ENCODE measurements around the gene CFAP73. TPM values are rescaled to one million over a fixed set of nuclear protein-coding genes. Genes with fewer than 3 reads are reported as not detected.
A peak's percentile ranks its signal among the peaks of the same experiment; 100 is the strongest.

CFAP73 gene
- total RNA-seq, 1 donor from 2014 or later: 7.3 TPM

DNA sequence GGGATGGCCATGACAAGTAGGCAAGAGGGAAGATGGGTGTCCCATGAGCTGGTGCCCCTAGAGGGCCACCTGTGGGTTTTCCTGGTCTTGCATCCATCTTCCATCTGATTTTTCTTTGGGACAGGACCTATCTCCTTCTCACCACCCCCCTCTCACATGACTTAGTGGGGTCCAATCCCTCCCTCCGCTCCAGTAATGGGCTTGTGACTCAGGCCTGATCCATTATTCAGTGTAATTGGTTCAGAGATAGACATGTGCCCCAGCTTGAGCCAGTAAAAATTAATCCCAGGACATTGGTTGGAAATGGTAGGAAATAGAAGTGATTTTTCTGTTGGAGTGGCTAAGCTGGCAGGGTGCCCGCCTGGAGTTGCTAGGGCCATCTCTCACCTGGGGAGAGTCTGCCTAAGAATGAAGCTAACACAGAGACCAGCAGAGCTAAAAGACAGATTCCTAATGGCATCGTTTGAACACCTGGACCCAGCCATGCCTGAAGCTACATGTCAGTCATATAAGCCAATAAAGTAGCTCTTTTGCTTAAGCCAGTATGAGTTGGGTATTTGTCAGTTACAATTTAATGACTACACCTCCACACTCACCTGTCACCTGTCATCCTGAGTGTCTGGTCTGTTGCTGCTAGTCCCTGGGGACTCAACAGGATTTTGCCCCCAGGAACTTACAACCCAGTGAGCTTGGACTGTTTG is 28.7 kb upstream of the CFAP73 start:
- H3K9me3 ChIP-seq: peaks cover 5% of the 10 kb centered on the region
- H3K36me3 ChIP-seq: no peaks in the 10 kb centered on the region
- TF ChIP-seq, protein P1, sequence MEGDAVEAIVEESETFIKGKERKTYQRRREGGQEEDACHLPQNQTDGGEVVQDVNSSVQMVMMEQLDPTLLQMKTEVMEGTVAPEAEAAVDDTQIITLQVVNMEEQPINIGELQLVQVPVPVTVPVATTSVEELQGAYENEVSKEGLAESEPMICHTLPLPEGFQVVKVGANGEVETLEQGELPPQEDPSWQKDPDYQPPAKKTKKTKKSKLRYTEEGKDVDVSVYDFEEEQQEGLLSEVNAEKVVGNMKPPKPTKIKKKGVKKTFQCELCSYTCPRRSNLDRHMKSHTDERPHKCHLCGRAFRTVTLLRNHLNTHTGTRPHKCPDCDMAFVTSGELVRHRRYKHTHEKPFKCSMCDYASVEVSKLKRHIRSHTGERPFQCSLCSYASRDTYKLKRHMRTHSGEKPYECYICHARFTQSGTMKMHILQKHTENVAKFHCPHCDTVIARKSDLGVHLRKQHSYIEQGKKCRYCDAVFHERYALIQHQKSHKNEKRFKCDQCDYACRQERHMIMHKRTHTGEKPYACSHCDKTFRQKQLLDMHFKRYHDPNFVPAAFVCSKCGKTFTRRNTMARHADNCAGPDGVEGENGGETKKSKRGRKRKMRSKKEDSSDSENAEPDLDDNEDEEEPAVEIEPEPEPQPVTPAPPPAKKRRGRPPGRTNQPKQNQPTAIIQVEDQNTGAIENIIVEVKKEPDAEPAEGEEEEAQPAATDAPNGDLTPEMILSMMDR (IDR thresholded peaks at IDR 0.05): no peak
- no peaks in the 10 kb centered on the region for H3K4me1 ChIP-seq
- peaks cover 4% of the 10 kb centered on the region for H3K27me3 ChIP-seq (ENCODE audit: low read depth)
- no peak overlapping the region for H3K27ac ChIP-seq
- intact Hi-C loops (cut with DNase I): no loop called here
- DNase-seq (no peak), ATAC-seq (no peak)
- no peak overlapping the region for H3K4me3 ChIP-seq

DNA sequence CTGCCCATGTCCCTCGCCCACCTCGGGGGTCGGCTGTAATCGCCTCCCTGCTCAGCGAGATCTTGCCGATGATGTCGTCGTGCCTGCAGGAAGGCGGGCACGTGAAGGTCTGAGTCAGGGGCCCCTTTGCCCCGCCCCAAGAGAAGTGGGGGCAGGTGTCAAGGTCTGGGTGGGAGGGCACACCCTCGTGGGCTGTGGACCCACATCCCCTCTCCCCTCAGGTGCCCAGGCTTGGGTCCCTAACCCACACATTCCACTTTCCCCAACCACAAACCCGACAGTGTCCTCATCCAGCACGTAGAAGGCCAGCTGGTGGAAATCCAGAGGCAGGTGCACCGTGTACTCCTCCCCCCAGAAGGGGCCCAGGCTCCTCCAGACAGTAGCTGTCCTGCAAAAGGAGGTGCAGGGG is 21.7 kb upstream of the CFAP73 start:
- Histone ChIP-seq H3K4me3 (no peak overlapping the region), H3K27me3 (ENCODE audit: low read depth) (peaks cover 5% of the 10 kb centered on the region), H3K4me1 (no peaks in the 10 kb centered on the region), H3K27ac (no peak overlapping the region), H3K9me3 (peaks cover 4% of the 10 kb centered on the region), H3K36me3 (no peaks in the 10 kb centered on the region)
- TF ChIP-seq, protein P1 (IDR thresholded peaks at IDR 0.05): no peak
- DNase-seq: peak; percentile 15
- ATAC-seq: no peak
- intact Hi-C loops (cut with DNase I): no loop called here

DNA sequence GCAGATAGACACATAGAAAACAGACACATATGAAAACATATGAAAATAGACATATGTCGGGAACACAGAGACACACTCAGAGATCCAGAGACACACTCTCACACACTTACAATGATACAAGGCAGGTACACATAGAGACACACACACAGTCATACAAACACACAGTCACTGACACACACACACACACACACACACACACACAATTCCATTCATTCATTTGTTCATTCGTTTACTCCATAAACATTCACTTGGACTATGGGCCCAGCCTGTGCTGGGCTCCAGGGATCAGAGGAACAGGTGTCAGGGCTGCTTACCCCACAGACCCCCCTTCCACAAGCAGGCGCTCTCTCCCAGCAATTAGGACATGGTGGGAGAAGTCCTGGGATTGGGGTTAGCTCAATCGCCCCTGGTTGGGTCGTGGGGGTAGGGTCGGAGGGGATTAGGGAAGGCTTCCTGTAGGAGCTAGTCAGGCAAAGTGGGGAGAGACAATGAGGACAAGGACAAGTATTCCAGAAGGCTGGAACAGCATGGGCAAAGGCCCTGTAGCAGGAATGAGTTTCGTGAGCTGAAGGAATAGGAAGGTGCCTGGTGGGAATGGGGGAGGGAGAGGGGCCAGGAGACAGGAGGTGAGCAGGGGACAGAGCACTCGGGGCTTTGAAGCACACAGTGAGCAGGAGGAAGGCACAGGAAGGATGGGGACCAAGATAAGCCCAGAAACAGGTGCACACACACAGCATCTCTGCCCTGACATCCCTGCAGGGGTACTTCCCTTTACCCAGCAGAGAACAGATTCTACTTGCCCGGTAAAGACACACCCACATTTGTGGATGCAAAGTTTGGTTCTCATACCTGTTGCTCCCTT is 20.5 kb upstream of the CFAP73 start:
- Histone ChIP-seq H3K4me3 (no peak overlapping the region), H3K4me1 (no peaks in the 10 kb centered on the region), H3K36me3 (no peaks in the 10 kb centered on the region), H3K27ac (no peak overlapping the region), H3K27me3 (ENCODE audit: low read depth) (peaks cover 14% of the 10 kb centered on the region), H3K9me3 (no peaks in the 10 kb centered on the region)
- ATAC-seq (no peak), DNase-seq (peak; percentile 15)
- intact Hi-C loops (cut with DNase I): no loop called here
- TF ChIP-seq, protein P1 (IDR thresholded peaks at IDR 0.05): no peak

DNA sequence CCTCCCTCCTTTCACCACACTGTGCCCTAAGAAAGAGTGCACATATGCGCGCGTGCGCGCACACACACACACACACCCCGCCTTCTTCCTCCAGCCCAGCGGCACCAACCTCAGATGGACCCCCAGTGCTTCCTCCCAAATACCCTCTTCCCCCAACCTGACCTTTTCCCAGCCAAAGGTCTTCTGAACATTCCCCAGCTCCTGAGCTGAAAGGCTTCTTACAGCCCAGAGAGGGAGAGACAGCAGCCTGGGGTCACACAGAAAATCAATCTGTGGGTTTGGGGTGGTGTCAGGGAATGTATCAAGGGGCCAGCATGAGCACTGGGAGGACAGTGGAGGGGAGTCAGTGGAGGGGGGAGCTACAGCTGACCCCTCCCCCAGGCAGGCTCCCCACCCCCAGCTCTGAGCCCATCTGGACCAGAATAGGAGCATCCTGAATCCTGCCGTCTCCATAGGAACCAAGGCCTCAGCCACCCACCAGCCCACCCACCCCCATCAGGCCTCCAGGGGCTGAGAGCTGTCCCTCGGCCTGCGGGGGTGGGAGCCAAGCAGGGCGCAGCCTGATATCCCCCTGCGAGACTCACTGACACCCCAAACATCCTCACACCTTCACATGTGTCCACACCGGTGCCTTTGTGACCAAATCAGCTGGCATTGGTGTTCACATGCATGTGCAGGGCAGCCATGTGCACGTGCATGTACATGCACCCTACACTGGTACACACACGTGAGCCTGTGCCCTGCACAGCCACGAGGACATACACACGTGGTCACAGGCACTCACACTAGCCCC is 19.7 kb upstream of the CFAP73 start:
- TF ChIP-seq, protein P1 (IDR thresholded peaks at IDR 0.05): no peak
- Histone ChIP-seq H3K27me3 (ENCODE audit: low read depth) (peaks cover 19% of the 10 kb centered on the region), H3K4me3 (no peak overlapping the region), H3K36me3 (no peaks in the 10 kb centered on the region), H3K4me1 (no peaks in the 10 kb centered on the region), H3K27ac (no peak overlapping the region), H3K9me3 (no peaks in the 10 kb centered on the region)
- ATAC-seq (peak in 1 of 2 donors; percentile 16), DNase-seq (peak; percentile 17)
- intact Hi-C loops (cut with DNase I): no loop called here

DNA sequence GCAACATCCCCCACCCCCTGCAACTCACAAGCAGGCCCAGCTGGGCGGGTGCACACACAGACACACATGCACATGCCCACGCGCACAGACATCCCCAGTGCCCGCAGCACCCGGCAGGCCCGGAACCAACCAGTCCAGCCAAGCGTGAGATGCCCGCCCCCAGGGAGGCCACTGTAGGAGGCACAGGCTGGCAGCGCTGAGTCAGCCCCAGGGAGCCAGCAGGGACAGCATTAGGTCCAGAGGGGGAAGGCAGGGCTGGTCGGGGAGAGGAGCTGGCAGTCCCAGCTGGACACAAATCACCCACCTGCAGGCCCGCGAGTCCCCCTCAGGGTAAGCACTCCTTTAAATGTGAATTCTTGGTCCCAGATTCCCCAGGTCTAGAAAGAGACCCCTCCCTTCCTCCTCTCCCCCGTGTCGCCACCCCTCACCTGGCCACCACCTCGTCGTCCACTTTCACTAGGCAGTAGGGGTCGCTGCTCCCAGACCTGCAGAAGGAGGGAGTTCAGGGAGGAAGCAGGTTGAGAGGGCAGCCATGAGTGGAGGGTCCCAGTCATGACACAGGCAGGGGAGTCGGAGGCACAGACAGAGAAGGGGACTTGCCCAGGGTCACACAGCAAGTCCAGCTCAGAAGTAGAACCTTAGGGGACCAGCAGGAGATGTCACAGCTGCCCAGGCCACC is 18.9 kb upstream of the CFAP73 start:
- TF ChIP-seq, protein P1 (IDR thresholded peaks at IDR 0.05): peak; percentile 8
- ATAC-seq (peak in 1 of 2 donors; percentile 8), DNase-seq (peak; percentile 43)
- H3K9me3 ChIP-seq: no peaks in the 10 kb centered on the region
- no peak overlapping the region for H3K27ac ChIP-seq
- intact Hi-C loops (cut with DNase I): no loop called here
- no peak overlapping the region for H3K4me3 ChIP-seq
- H3K4me1 ChIP-seq: no peaks in the 10 kb centered on the region
- H3K27me3 ChIP-seq (ENCODE audit: low read depth): peaks cover 25% of the 10 kb centered on the region
- H3K36me3 ChIP-seq: no peaks in the 10 kb centered on the region

All from lower lobe of right lung (tissue), 2 donors.